ENCODE measurements around the gene MATR3. TPM values are rescaled to one million over a fixed set of nuclear protein-coding genes. Genes with fewer than 3 reads are reported as not detected.

The MATR3 gene
- total and polyA plus RNA-seq, 10 of the 15 experiments (the other 5 are each of a cell fraction or from before 2014, with no cell fraction given): 134 to 401 (median 221) TPM

DNA sequence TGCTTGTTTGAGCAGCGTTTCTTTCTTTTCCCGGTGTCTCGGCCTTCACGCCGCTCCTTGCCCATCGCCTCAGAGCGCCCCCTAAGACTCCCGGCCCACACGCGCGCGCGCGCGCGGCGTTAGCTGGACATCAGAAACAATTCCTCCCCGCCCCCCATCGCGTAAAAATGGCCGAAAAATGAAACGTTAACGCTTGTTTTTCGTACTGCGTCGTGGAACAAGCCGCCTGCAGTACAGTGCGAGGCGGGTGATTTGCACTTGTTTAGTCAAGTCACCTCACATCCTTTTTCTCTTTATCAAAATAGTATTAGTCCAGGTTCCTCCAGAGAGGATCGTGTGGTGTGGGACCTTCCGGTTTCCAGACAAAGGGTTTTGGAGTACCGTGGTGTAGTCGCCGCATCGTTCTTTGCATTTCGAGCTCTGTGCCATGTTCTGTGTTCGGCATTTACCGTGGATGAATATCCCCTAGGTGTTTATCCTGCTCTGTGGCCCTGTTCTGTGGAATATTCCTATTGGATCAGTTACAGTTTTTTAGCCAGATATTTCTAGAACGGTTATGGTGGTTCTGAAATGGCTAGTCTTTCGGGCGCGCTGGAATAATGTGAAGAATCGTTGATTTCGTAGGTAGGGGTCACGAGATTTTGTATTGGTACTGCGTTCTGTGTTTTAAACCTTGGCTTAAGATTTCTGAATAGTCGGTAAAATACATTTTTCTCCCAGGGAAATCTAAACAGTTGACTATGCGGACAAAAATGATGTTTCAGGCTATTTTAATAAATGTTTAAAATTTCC, 1.0 kb downstream of the MATR3 start (continued):
- peak; percentile 36; the same call in 1 of the 2 replicates for TF ChIP-seq CBFB (IDR thresholded peaks at IDR 0.05; ENCODE audit: low read depth)
- TF ChIP-seq YY1 (IDR thresholded peaks at IDR 0.05; ENCODE audit: low read depth, low read length): peak; percentile 96
- 0 out of 2 replicates have a peak, but pooled peaks have one; percentile 43 for TF ChIP-seq GATAD2B (conservative IDR thresholded peaks at IDR 0.05; ENCODE audit: low read depth)
- TF ChIP-seq, protein P1, sequence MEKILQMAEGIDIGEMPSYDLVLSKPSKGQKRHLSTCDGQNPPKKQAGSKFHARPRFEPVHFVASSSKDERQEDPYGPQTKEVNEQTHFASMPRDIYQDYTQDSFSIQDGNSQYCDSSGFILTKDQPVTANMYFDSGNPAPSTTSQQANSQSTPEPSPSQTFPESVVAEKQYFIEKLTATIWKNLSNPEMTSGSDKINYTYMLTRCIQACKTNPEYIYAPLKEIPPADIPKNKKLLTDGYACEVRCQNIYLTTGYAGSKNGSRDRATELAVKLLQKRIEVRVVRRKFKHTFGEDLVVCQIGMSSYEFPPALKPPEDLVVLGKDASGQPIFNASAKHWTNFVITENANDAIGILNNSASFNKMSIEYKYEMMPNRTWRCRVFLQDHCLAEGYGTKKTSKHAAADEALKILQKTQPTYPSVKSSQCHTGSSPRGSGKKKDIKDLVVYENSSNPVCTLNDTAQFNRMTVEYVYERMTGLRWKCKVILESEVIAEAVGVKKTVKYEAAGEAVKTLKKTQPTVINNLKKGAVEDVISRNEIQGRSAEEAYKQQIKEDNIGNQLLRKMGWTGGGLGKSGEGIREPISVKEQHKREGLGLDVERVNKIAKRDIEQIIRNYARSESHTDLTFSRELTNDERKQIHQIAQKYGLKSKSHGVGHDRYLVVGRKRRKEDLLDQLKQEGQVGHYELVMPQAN (conservative IDR thresholded peaks at IDR 0.05): peak; percentile 32; the same call in 1 of the 2 replicates
- no peak for TF ChIP-seq HCFC1 (IDR thresholded peaks at IDR 0.05; ENCODE audit: low read length)
- peak; percentile 84; the same call in 1 of the 2 replicates for TF ChIP-seq CHD2 (IDR thresholded peaks at IDR 0.05; ENCODE audit: borderline replicate concordance, low read depth, low read length)
- TF ChIP-seq, protein P2, sequence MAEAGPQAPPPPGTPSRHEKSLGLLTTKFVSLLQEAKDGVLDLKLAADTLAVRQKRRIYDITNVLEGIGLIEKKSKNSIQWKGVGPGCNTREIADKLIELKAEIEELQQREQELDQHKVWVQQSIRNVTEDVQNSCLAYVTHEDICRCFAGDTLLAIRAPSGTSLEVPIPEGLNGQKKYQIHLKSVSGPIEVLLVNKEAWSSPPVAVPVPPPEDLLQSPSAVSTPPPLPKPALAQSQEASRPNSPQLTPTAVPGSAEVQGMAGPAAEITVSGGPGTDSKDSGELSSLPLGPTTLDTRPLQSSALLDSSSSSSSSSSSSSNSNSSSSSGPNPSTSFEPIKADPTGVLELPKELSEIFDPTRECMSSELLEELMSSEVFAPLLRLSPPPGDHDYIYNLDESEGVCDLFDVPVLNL (IDR thresholded peaks at IDR 0.05; ENCODE audit: low read depth, low read length): 0 out of 2 replicates have a peak, but pooled peaks have one; percentile 26
- TF ChIP-seq, protein P3, sequence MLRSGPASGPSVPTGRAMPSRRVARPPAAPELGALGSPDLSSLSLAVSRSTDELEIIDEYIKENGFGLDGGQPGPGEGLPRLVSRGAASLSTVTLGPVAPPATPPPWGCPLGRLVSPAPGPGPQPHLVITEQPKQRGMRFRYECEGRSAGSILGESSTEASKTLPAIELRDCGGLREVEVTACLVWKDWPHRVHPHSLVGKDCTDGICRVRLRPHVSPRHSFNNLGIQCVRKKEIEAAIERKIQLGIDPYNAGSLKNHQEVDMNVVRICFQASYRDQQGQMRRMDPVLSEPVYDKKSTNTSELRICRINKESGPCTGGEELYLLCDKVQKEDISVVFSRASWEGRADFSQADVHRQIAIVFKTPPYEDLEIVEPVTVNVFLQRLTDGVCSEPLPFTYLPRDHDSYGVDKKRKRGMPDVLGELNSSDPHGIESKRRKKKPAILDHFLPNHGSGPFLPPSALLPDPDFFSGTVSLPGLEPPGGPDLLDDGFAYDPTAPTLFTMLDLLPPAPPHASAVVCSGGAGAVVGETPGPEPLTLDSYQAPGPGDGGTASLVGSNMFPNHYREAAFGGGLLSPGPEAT (IDR thresholded peaks at IDR 0.05; ENCODE audit: low read depth): peak; percentile 66
- TF ChIP-seq IKZF2 (IDR thresholded peaks at IDR 0.05): peak; percentile 36 to 56
- TF ChIP-seq LARP7 (IDR thresholded peaks at IDR 0.05): peak; percentile 73
- TF ChIP-seq, protein P4, sequence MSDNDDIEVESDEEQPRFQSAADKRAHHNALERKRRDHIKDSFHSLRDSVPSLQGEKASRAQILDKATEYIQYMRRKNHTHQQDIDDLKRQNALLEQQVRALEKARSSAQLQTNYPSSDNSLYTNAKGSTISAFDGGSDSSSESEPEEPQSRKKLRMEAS (IDR thresholded peaks at IDR 0.05; ENCODE audit: low read depth, low read length): peak; percentile 42; the same call in 1 of the 2 replicates
- TF ChIP-seq ZSCAN29 (IDR thresholded peaks at IDR 0.05): no peak
- peak; percentile 29; the same call in 1 of the 2 replicates for TF ChIP-seq RAD21 (IDR thresholded peaks at IDR 0.05; ENCODE audit: insufficient read depth, low read depth, low read length)
- TF ChIP-seq FOXM1 (IDR thresholded peaks at IDR 0.05; ENCODE audit: low read depth, low read length): peak; percentile 40; the same call in 1 of the 2 replicates
- TF ChIP-seq BHLHE40 (IDR thresholded peaks at IDR 0.05; ENCODE audit: borderline replicate concordance in 1 of 2, low read depth in 2 of 2, low read length in 1 of 2): no peak
- TF ChIP-seq MTA2 (IDR thresholded peaks at IDR 0.05; ENCODE audit: low read depth): 0 out of 2 replicates have a peak, but pooled peaks have one; percentile 29
- TF ChIP-seq ESRRA (IDR thresholded peaks at IDR 0.05; ENCODE audit: low read length): no peak
- TF ChIP-seq, protein P5, sequence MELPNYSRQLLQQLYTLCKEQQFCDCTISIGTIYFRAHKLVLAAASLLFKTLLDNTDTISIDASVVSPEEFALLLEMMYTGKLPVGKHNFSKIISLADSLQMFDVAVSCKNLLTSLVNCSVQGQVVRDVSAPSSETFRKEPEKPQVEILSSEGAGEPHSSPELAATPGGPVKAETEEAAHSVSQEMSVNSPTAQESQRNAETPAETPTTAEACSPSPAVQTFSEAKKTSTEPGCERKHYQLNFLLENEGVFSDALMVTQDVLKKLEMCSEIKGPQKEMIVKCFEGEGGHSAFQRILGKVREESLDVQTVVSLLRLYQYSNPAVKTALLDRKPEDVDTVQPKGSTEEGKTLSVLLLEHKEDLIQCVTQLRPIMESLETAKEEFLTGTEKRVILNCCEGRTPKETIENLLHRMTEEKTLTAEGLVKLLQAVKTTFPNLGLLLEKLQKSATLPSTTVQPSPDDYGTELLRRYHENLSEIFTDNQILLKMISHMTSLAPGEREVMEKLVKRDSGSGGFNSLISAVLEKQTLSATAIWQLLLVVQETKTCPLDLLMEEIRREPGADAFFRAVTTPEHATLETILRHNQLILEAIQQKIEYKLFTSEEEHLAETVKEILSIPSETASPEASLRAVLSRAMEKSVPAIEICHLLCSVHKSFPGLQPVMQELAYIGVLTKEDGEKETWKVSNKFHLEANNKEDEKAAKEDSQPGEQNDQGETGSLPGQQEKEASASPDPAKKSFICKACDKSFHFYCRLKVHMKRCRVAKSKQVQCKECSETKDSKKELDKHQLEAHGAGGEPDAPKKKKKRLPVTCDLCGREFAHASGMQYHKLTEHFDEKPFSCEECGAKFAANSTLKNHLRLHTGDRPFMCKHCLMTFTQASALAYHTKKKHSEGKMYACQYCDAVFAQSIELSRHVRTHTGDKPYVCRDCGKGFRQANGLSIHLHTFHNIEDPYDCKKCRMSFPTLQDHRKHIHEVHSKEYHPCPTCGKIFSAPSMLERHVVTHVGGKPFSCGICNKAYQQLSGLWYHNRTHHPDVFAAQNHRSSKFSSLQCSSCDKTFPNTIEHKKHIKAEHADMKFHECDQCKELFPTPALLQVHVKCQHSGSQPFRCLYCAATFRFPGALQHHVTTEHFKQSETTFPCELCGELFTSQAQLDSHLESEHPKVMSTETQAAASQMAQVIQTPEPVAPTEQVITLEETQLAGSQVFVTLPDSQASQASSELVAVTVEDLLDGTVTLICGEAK (IDR thresholded peaks at IDR 0.05; ENCODE audit: borderline replicate concordance): peak; percentile 47; the same call in 1 of the 2 replicates
